RWPE1 (cell line): ENCODE measurements around the gene STX2.
"Not testable (repeated sequence)": the region's sequence is repeated elsewhere in the genome, so short reads cannot be mapped to it uniquely, and the experiment has no call there.

Experiments used
- CTCF ChIA-PET: fragments of 350-600 bp; sonication (Branson Sonifier 250); formaldehyde crosslinking; extraction: SDS; loops from one replicate; lab custom pipeline; 2021; lab: Yijun Ruan, JAX
- POLR2A ChIA-PET: fragments of 400-600 bp; formaldehyde crosslinking; extraction: SDS; loops from one replicate; lab custom pipeline; 2020; ENCODE audit warnings: antibody characterized with exemption; ENCODE audit not compliant: low non-redundant PET; lab: Yijun Ruan, JAX
- DNase-seq: peaks from one replicate; pipeline ENCODE4 v3.0.0; 2012; ENCODE audit warnings: low spot score
- H3K27ac ChIP-seq: fragments of 450-650 bp; 2 replicates; pipeline ENCODE4 v1.5.1; 2017
- CTCF ChIP-seq: fragments of 450-650 bp; conservative IDR thresholded peaks from 2 replicates; pipeline ENCODE4 v1.5.1; 2017; ENCODE audit warnings: low read depth, mild to moderate bottlenecking

STX2 gene

GRCh38 chr12:130787041-130787440 is 52.0 kb downstream of the STX2 start:
- ChIA-PET CTCF (no interaction called here), POLR2A (no interaction called here)
- DNase-seq: no peak
- H3K27ac ChIP-seq: no peak overlapping the region
- TF ChIP-seq CTCF: no peak

DNA sequence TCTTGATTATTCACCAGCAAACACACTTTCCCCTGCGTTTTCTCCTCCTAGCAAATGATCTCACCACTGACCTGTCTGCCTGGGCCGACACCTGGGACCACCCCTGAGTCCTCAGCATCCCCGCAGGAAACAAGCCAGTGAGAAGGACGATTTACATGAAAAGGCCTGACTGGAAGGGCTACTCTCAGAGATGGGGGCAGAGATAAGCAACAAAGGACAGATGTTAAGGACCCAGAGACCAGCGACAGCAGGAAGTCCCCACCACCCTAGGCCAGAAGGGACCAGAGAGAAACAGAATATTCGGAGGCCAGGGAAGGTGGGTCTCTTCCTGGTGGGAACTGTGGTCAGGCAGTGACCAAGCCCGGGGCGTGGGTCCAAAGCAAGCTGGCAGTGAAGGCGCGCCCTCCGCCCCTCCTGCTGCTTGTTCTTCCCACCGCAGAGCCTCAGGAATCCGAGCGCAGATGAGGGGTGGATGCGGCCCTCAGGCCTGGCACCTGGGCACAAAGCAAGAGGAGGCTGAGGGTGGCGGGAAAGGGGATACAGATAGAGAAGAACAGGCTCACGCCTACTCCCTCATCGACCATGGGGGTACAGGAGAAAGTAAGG is 55.8 kb downstream of the STX2 start:
- no peak overlapping the region for H3K27ac ChIP-seq
- POLR2A ChIA-PET: no interaction called here
- no peak for TF ChIP-seq CTCF
- no peak for DNase-seq
- CTCF ChIA-PET: interaction anchor here (0.7 kb wide), 1 partner anchor 50 kb away, joined by 5 read pairs; no protein-coding TSS in a partner anchor

DNA sequence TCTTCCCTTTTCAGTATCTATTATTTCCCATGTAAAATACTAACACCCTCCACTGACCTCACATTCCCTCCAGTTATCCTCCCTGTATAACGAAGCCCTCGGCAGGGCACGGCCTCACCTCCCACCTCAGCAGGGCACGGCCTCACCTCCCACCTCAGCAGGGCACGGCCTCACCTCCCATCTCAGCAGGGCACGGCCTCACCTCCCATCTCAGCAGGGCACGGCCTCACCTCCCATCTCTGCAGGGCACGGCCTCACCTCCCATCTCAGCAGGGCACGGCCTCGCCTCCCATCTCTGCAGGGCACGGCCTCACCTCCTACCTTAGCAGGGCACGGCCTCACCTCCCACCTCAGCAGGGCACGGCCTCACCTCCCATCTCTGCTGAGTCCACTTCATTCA is 56.8 kb downstream of the STX2 start:
- POLR2A ChIA-PET, DNase-seq, H3K27ac ChIP-seq: not testable (repeated sequence)
- CTCF ChIA-PET: interaction anchor here (0.7 kb wide), 1 partner anchor 51 kb away, joined by 5 read pairs; no protein-coding TSS in a partner anchor

- no peak for TF ChIP-seq CTCF
- no peak overlapping the region for H3K27ac ChIP-seq
- DNase-seq: no peak
- POLR2A ChIA-PET: no interaction called here
- CTCF ChIA-PET: interaction anchor here (0.5 kb wide), 1 partner anchor 1055 kb away, joined by 4 read pairs; no protein-coding TSS in a partner anchor
Observed at GRCh38 chr12:130780880-130781575, 58.0 kb downstream of the STX2 start.

GRCh38 chr12:130780325-130780724 is 58.7 kb downstream of the STX2 start:
- ChIA-PET CTCF (interaction anchor here (0.5 to 1.0 kb wide), 2 partner anchors 32 to 1056 kb away, joined by 3 to 4 read pairs; no protein-coding TSS in a partner anchor), POLR2A (no interaction called here)
- DNase-seq: no peak
- no peak overlapping the region for H3K27ac ChIP-seq
- no peak for TF ChIP-seq CTCF

DNA sequence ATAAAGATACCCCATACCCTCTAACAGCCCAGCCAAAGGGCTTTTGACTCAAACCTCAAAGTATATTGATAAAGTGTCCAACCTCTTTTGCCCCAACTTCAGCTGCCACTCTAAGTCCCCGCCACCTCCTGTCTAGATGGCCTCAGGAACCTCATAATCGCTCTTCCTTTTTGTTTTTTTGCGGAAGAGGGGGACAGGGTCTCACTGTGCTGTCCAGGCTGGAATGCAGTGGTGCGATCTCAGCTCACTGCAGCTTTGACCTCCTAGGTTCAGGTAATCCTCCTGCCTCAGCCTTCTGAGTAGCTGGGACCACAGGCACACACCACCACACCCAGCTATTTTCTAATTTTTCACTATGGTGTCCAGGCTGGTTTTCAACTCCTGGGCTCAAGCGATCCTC is 60.3 kb downstream of the STX2 start:
- ChIA-PET POLR2A (no interaction called here), CTCF (no interaction called here)
- TF ChIP-seq CTCF: no peak
- DNase-seq: no peak
- H3K27ac ChIP-seq: no peak overlapping the region

GRCh38 chr12:130776857-130777339 is 62.2 kb downstream of the STX2 start:
- ChIA-PET POLR2A (no interaction called here), CTCF (interaction anchor here (0.7 to 1.3 kb wide), 2 partner anchors 29 to 36 kb away, joined by 3 read pairs; no protein-coding TSS in a partner anchor)

More at GRCh38 chr12:130776857-130777339, 62.2 kb downstream of the STX2 start:
- DNase-seq: no peak
- H3K27ac ChIP-seq: no peak overlapping the region
- TF ChIP-seq CTCF: no peak
